GM21737 (cell line): ENCODE measurements around the gene VASP.
A peak's percentile ranks its signal among the peaks of the same experiment; 100 is the strongest.

ENCODE experiments used
- ATAC-seq: cut with Tn5 transposase; IDR thresholded peaks from one replicate; pipeline ENCODE4 v1.9.1; 2021; ENCODE audit warnings: mild to moderate bottlenecking, moderate library complexity; ENCODE audit not compliant: unreplicated experiment

The VASP gene

DNA sequence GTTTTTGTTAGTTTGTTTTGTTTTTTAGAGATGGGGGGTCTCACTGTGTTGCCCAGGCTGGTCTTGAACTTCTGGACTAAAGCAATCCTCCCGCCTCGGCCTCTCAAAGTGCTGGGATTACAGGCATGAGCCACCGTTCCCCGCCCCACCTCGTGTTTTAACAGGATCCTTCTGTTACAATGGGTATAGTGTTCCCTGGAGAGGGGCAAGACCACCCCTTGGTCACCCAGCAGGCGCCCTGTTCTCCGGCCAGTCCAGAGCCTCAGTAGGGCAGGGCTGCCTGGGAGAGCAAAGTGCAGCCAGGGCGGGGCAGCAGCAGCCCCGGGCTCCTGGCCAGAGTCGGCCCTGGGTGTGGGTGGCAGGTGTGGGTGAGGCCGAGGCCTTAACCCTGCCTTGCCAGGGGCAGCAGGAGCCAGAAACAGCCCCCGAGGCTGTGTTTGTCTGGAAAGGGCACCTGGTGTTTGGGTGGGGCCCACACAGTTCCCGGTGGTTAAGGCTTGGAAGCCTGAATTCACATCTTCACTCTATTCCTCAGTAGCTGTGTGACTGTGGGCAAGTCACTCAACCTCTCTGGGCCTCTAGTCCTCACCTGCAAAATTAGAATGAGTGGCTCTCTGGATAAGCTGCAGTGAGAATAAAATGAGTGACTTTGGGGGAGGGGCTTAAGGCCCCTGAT is 7.2 kb downstream of the VASP start:
- no peak for ATAC-seq

GRCh38 chr19:45515081-45515624 is 7.9 kb downstream of the VASP start:
- ATAC-seq = no peak

DNA sequence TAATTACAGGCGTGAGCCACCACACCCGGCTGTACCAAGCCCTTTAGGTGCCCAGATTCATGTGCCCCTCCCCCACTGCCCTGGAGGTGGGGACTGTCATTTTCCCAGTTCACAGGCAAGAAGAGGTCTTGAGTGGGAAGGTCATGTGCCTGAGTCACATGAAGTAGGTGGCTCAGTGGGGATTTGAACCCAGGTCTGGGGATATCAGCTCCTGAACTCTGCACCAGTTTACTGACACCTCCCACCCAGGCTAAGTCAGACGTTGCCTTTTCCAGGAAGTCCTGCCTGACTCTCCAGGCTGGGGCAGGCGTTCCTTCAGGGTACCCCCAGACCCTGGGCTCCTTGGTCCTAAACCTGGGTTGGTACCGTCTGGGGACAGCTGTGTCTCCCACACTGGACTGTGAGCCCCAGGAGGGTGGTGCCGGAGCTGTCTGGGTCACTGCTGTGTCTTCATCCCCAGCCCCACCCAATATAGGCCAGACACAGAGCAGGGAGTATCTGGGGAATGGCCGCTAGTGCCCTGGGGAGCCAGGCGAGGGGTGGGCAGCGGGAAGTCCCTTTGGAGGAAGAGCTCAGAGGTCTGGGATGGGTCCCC is 8.6 kb downstream of the VASP start:
- no peak for ATAC-seq

DNA sequence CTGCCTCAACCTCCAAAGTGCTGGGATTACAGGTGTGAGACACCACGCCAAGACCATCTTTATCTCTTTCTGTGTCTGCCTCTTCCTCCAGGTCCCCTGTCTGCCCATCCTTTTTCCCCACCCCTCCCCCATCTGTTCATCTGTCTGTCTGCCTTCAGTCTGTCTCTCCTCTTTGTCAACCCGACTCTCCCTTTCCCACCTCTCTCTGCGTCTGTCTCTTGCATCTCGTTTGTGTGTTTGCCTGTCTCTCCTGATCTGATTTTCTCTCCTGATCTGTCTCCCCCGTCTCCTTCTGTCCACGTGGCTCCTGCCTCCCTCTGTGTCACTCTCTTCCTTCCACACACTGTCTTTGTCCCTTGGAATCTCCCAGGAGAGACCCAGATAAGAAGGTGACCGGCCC is 10.0 kb downstream of the VASP start:
- ATAC-seq = no peak

- ATAC-seq = no peak
Measured at GRCh38 chr19:45517641-45518468, 10.6 kb downstream of the VASP start.

- no peak for ATAC-seq
Measured at GRCh38 chr19:45518469-45518826, 11.2 kb downstream of the VASP start.

DNA sequence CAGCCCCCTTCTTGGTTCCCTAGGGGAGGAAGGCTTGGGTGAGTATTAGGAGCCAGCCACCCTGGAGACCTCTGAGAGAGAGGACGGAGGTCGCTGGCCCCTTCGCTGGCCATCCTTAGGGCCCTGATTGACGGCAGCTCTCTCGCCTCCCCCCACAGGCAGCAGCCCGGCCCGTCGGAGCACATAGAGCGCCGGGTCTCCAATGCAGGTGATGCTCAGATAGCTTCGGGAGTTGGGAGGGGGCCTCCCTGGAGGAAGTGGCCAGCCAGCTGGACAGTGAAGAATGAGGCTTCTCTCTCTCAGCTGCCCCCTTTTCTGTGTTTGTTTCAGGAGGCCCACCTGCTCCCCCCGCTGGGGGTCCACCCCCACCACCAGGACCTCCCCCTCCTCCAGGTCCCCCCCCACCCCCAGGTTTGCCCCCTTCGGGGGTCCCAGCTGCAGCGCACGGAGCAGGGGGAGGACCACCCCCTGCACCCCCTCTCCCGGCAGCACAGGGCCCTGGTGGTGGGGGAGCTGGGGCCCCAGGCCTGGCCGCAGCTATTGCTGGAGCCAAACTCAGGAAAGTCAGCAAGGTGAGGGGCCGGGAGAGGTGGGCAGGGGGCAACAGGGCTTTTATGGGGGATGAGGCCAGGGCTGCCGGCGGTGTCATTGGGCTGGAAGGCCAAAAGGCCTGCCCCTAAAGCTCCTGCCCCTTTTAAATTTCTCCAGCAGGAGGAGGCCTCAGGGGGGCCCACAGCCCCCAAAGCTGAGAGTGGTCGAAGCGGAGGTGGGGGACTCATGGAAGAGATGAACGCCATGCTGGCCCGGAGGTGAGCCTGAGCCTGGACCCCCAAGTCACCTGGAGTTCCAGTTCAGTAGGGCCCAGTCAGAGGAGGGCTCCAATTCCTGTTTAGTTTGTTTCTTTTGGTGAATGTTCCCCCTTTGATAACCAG is 15.0 kb downstream of the VASP start:
- no peak for ATAC-seq

DNA sequence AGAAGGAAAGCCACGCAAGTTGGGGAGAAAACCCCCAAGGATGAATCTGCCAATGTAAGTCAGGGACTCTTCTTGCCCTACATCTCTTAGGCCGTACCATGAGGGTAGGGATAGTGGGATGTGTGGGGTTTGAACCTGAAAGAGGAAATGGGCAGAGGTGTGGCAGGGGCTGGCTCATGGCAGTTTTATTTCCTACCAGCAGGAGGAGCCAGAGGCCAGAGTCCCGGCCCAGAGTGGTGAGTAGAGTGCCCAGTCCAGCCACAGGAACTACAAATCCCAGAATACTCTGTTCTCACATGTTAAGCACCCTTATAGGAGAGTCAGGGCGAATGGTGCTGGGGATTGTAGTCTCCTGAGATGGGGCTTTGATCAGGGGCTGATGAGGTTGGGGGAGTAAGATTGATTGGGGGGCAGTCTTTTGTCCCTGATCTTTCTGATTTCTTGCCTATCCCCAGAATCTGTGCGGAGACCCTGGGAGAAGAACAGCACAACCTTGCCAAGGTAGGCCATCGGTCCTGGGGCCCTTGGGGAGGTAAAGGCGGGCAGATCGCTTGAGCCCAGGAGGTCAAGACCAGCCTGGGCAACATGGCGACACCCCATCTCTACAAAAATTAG is 16.5 kb downstream of the VASP start:
- ATAC-seq = peak; percentile 65

- no peak for ATAC-seq
Measured at GRCh38 chr19:45524575-45525129, 17.4 kb downstream of the VASP start.

- no peak for ATAC-seq
Measured at GRCh38 chr19:45526143-45526542, 18.9 kb downstream of the VASP start.

DNA sequence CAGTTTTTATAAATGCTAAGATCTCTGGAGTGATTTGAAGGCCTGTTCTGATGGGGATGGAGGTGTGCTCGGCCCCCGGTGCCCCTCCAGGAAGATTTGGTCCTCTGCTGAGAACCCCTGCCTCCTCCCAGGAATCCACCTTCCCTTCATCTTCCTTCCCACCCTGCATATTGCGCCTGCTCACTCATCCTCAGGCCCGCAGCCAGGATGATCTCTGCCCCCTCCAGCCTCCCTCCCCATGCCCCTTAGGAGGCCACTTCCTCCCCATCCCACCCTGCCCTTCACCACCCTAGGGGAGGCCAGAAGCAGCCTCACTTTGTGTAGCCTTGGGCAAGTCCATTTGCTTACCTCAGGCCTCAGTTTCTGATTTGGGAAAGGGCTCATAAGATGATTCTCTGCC is 19.7 kb downstream of the VASP start:
- no peak for ATAC-seq

- ATAC-seq = no peak
Measured at GRCh38 chr19:45527731-45528130, 20.5 kb downstream of the VASP start.

DNA sequence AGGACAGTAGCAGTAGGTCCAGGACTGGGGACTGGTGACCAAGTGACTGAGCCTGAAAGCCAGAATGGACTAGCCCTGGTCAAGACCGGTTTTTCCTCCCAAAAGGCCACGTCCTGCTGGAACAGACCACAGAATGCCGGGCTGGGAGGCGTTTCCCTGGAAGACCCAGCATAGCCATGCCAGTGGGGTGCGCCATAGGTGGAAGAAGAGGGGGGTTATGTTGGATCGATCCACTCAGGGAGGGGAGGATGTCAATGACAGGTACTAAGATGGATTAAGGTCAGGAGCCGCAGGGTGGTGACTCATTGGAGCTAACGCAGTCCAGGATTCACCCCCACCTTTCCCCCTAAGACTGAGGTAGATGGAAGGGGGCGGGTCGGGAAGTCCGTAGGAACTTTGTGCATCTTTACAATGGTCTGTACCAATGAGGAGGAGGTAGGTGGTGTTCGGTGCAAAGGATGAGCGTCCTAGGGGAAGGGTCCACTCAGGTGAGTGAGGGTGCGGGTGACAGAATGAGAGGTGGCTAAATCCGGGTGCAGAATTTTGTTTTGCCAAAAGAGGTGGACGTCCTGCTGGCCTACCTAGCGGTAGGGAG is 21.0 kb downstream of the VASP start:
- no peak for ATAC-seq

GRCh38 chr19:45528744-45529419 is 21.6 kb downstream of the VASP start:
- ATAC-seq = no peak

- no peak for ATAC-seq
Measured at GRCh38 chr19:45529420-45529785, 22.1 kb downstream of the VASP start.

GRCh38 chr19:45531349-45531748 is 24.1 kb downstream of the VASP start:
- ATAC-seq = no peak

DNA sequence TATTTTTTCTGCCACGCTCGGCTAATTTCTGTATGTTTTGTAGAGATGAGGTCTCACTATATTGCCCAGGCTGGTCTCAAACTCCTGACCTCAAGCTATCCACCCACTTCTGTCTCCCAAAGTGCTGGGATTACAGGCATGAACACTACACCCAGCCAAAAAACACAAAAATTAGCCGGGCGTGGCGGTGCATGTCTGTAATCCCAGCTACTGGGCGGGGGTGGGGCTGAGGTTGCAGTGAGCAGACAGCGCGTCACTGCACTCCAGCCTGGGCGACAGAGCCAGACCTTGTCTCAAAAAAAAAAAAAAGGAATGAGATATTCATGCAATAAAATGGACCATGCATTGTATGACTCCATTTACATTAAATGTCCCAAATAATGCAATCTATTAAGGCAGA is 32.2 kb downstream of the VASP start:
- no peak for ATAC-seq

GRCh38 chr19:45542234-45542668 is 35.0 kb downstream of the VASP start:
- ATAC-seq = no peak

GRCh38 chr19:45547211-45547770 is 40.0 kb downstream of the VASP start:
- no peak for ATAC-seq
